ENCODE measurements around the gene PRAMEF2.

DNA sequence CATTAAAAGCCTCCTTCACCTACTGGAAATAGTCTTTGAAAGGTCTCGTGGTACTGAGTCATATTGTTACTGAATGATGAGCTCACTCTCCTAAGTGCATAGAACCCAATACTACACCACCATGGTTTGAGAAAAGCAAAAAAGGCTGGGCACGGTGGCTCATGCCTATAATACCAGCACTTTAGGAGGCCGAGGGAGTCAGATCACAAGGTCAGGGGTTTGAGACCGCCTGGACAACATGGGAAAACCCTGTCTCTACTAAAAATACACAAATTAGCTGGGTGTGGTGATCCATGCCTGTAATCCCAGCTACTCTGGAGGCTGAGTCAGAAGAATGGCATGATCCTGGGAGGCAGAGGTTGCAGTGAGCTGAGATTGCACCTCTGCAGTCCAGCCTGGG lies 5.1 kb upstream of the PRAMEF2 start:
- TF ChIP-seq, protein P1, sequence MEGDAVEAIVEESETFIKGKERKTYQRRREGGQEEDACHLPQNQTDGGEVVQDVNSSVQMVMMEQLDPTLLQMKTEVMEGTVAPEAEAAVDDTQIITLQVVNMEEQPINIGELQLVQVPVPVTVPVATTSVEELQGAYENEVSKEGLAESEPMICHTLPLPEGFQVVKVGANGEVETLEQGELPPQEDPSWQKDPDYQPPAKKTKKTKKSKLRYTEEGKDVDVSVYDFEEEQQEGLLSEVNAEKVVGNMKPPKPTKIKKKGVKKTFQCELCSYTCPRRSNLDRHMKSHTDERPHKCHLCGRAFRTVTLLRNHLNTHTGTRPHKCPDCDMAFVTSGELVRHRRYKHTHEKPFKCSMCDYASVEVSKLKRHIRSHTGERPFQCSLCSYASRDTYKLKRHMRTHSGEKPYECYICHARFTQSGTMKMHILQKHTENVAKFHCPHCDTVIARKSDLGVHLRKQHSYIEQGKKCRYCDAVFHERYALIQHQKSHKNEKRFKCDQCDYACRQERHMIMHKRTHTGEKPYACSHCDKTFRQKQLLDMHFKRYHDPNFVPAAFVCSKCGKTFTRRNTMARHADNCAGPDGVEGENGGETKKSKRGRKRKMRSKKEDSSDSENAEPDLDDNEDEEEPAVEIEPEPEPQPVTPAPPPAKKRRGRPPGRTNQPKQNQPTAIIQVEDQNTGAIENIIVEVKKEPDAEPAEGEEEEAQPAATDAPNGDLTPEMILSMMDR (conservative IDR thresholded peaks at IDR 0.05), result no peak
- no peak for TF ChIP-seq ZFX (IDR thresholded peaks at IDR 0.05)
